ENCODE results near the gene ST6GAL1. TPM values are rescaled to one million over a fixed set of nuclear protein-coding genes. Genes with fewer than 3 reads are reported as not detected.

Gene ST6GAL1
- total and polyA plus RNA-seq, 2 of the 4 experiments (the other 2 are of a cell fraction): 1.4 to 2.9 TPM

DNA sequence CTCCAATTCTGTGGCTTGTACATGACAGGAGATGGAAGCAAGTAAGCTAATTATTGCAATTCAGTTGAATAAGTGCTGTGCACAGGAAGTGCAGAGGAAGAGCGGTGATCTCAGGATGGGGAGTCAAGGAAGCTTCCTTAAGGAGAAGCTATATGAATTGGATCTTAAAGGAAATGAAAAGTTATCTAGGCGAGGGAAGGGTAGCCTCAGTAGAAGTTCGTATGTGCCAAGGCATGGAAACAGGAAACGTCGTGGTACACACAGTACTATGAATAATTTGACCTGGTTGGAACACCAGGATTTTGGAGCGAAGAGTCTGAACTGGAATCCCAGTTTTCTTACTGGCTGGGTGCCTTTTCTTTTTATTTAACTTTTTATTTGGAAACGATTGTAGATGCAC is 39.3 kb downstream of the ST6GAL1 start:
- no peak overlapping the region for H2BK15ac ChIP-seq (ENCODE audit: low read depth, low read length)
- H3K18ac ChIP-seq (ENCODE audit: low read depth, low read length): no peak overlapping the region
- no peak for TF ChIP-seq RFX5 (IDR thresholded peaks at IDR 0.05; ENCODE audit: low read depth, low read length)
- TF ChIP-seq FOS (IDR thresholded peaks at IDR 0.05; ENCODE audit: low read depth, low read length): no peak
- TF ChIP-seq, protein P1, sequence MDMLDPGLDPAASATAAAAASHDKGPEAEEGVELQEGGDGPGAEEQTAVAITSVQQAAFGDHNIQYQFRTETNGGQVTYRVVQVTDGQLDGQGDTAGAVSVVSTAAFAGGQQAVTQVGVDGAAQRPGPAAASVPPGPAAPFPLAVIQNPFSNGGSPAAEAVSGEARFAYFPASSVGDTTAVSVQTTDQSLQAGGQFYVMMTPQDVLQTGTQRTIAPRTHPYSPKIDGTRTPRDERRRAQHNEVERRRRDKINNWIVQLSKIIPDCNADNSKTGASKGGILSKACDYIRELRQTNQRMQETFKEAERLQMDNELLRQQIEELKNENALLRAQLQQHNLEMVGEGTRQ (IDR thresholded peaks at IDR 0.05; ENCODE audit: low read depth, low read length): no peak
- TF ChIP-seq MAZ (IDR thresholded peaks at IDR 0.05; ENCODE audit: borderline replicate concordance, low read depth, low read length): no peak
- no peak for TF ChIP-seq MAFK (IDR thresholded peaks at IDR 0.05; ENCODE audit: low read depth, low read length)
- no peak for TF ChIP-seq RAD21 (IDR thresholded peaks at IDR 0.05; ENCODE audit: low read length)
- TF ChIP-seq SMC3 (IDR thresholded peaks at IDR 0.05; ENCODE audit: low read depth, low read length): no peak
- TF ChIP-seq NFE2L2 (IDR thresholded peaks at IDR 0.05; ENCODE audit: low read depth, low read length): no peak
- TF ChIP-seq POLR2A (IDR thresholded peaks at IDR 0.05; ENCODE audit: low read depth, low read length): no peak
- TF ChIP-seq, protein P2, sequence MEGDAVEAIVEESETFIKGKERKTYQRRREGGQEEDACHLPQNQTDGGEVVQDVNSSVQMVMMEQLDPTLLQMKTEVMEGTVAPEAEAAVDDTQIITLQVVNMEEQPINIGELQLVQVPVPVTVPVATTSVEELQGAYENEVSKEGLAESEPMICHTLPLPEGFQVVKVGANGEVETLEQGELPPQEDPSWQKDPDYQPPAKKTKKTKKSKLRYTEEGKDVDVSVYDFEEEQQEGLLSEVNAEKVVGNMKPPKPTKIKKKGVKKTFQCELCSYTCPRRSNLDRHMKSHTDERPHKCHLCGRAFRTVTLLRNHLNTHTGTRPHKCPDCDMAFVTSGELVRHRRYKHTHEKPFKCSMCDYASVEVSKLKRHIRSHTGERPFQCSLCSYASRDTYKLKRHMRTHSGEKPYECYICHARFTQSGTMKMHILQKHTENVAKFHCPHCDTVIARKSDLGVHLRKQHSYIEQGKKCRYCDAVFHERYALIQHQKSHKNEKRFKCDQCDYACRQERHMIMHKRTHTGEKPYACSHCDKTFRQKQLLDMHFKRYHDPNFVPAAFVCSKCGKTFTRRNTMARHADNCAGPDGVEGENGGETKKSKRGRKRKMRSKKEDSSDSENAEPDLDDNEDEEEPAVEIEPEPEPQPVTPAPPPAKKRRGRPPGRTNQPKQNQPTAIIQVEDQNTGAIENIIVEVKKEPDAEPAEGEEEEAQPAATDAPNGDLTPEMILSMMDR (conservative IDR thresholded peaks at IDR 0.05; ENCODE audit: low read depth, low read length): no peak
- TF ChIP-seq MXI1 (IDR thresholded peaks at IDR 0.05; ENCODE audit: borderline replicate concordance, low read depth, low read length): no peak
- TF ChIP-seq CHD1 (IDR thresholded peaks at IDR 0.05; ENCODE audit: low read depth, low read length): no peak
- H4K91ac ChIP-seq (ENCODE audit: insufficient read depth, low read depth, low read length): no peak overlapping the region
- no peak overlapping the region for H3K27ac ChIP-seq (ENCODE audit: insufficient read depth, low read length)
- H3K4me2 ChIP-seq (ENCODE audit: low read depth, low read length): no peak overlapping the region
- no TSS peak for BruUV-seq (replicated peaks)
- H2BK20ac ChIP-seq (ENCODE audit: low read depth, low read length): no peak overlapping the region
- H3K27me3 ChIP-seq (ENCODE audit: control insufficient read depth, insufficient read depth, low read length): no peaks in the 10 kb centered on the region
- H4K5ac ChIP-seq (ENCODE audit: low read depth, low read length): no peak overlapping the region
- no peak overlapping the region for H2BK120ac ChIP-seq (ENCODE audit: low read depth, low read length)
- no peak overlapping the region for H3K4ac ChIP-seq (ENCODE audit: low read depth, low read length)
- WGBS, 2 experiments (ENCODE audit: extremely low coverage in 2 of 2, insufficient read length in 1 of 2): 100% methylated on average over 1 of the region's 7 CpGs; no CpG with 5 or more reads in 1 of the 2 experiments
- H3K4me1 ChIP-seq (ENCODE audit: control insufficient read depth, insufficient read depth, low read length): no peaks in the 10 kb centered on the region
- H2AFZ ChIP-seq (replicated peaks; ENCODE audit: low read length, poor library complexity): no peak overlapping the region
- H3K4me3 ChIP-seq (ENCODE audit: insufficient read depth, low read depth, low read length): no peak overlapping the region
- dilution Hi-C loops (cut with HindIII; ENCODE audit: low sequenced_read_pairs, unreplicated experiment): no loop called here
- no peak overlapping the region for H3K9ac ChIP-seq (ENCODE audit: low read depth, low read length)
- DNase-seq (no peak), ATAC-seq (ENCODE audit: low read depth) (no peak)
- H4K20me1 ChIP-seq (ENCODE audit: insufficient read depth, low read length): no peaks in the 10 kb centered on the region
- no peak overlapping the region for H3K56ac ChIP-seq (ENCODE audit: extremely low read depth, insufficient read depth, low read length)
- intact Hi-C loops (cut with micrococcal nuclease): no loop called here
- no peaks in the 10 kb centered on the region for H3K9me1 ChIP-seq (ENCODE audit: insufficient read depth, low read length)
- H3K9me3 ChIP-seq (ENCODE audit: control insufficient read depth, insufficient read depth, low read length): no peaks in the 10 kb centered on the region
- in situ Hi-C loops (cut with MboI; ENCODE audit: low sequenced_read_pairs): no loop called here
- no peak overlapping the region for H4K8ac ChIP-seq (ENCODE audit: low read depth in 2 of 2, low read length in 2 of 2)
- H2AK9ac ChIP-seq (replicated peaks; ENCODE audit: low read depth, low read length, poor library complexity): no peak overlapping the region
- H3K79me1 ChIP-seq (ENCODE audit: low read depth in 1 of 2, low read length in 2 of 2): no peaks in the 10 kb centered on the region
- no peak overlapping the region for H3K23ac ChIP-seq (ENCODE audit: low read depth, low read length)
- ChIA-PET POLR2A (ENCODE audit: unreplicated experiment) (no interaction called here), CTCF (no interaction called here)
- H2AK5ac ChIP-seq (ENCODE audit: low read depth, low read length): no peak overlapping the region
- no peak overlapping the region for H2BK5ac ChIP-seq (ENCODE audit: low read depth, low read length, poor library complexity, severe bottlenecking)
- no peaks in the 10 kb centered on the region for H3K36me3 ChIP-seq (ENCODE audit: control insufficient read depth, insufficient read depth, low read length)
- no peak overlapping the region for H3K14ac ChIP-seq (replicated peaks; ENCODE audit: low read depth, low read length)
